MCF 10A (cell line): ENCODE measurements around the gene RGS1. TPM values are rescaled to one million over a fixed set of nuclear protein-coding genes. Genes with fewer than 3 reads are reported as not detected.
A peak's percentile ranks its signal among the peaks of the same experiment; 100 is the strongest.

ENCODE experiments used
- BruUV-seq: library from RNA; stranded (reverse); fragments of 400-500 nt; replicated peaks from 2 replicates; lab custom pipeline; 2021; lab: Mats Ljungman, UMichigan
- CTCF ChIA-PET: fragments of 300-600 bp; sonication (Branson Sonifier 250); formaldehyde crosslinking; extraction: SDS; loops from one replicate; lab custom pipeline; 2021; ENCODE audit warnings: antibody characterized with exemption, inconsistent platforms; lab: Yijun Ruan, JAX
- POLR2A ChIA-PET: fragments of 300-600, 350-650 bp; sonication (Branson Sonifier 250); formaldehyde crosslinking; extraction: SDS; loops from one replicate; lab custom pipeline; 2020; ENCODE audit warnings: antibody characterized with exemption, inconsistent platforms; lab: Yijun Ruan, JAX
- DNase-seq: peaks from one replicate; pipeline ENCODE4 v3.0.0-alpha.2; 2018; ENCODE audit not compliant: unreplicated experiment
- H3K27ac Mint-ChIP-seq: one replicate; pipeline ENCODE4 v1.8.0; 2022; ENCODE audit warnings: mild to moderate bottlenecking, low read depth, mixed read lengths; ENCODE audit not compliant: unreplicated experiment
- H3K27me3 Mint-ChIP-seq: one replicate; pipeline ENCODE4 v1.8.0; 2022; ENCODE audit warnings: mixed read lengths; ENCODE audit not compliant: insufficient read depth, unreplicated experiment
- H3K36me3 Mint-ChIP-seq: one replicate; pipeline ENCODE4 v1.8.0; 2022; ENCODE audit warnings: mild to moderate bottlenecking, moderate library complexity, mixed read lengths; ENCODE audit not compliant: insufficient read depth, unreplicated experiment
- H3K4me1 Mint-ChIP-seq: one replicate; pipeline ENCODE4 v1.8.0; 2022; ENCODE audit warnings: mixed read lengths; ENCODE audit not compliant: insufficient read depth, unreplicated experiment
- H3K4me3 Mint-ChIP-seq: one replicate; pipeline ENCODE4 v1.8.0; 2022; ENCODE audit warnings: mild to moderate bottlenecking, moderate library complexity, mixed read lengths; ENCODE audit not compliant: unreplicated experiment
- H3K9me3 Mint-ChIP-seq: one replicate; pipeline ENCODE4 v1.8.0; 2022; ENCODE audit warnings: mixed read lengths; ENCODE audit not compliant: unreplicated experiment
- intact Hi-C: fragments of 100-400 bp; cut with micrococcal nuclease; formaldehyde crosslinking; loops from 2 replicates; pipeline ENCODE4 v1.14.1; 2022
- total RNA-seq: library from RNA; stranded (reverse); gene quantifications from 2 replicates; pipeline ENCODE4 v1.2.3, GENCODE V29; 2022
- TF ChIP-seq, protein P1 (sequence below): fragments of 200-600 bp; IDR thresholded peaks from one replicate; pipeline ENCODE4 v1.8.0; 2022; ENCODE audit warnings: antibody characterized with exemption, mild to moderate bottlenecking; ENCODE audit not compliant: unreplicated experiment

The RGS1 gene
- total RNA-seq, 1 experiment from 2014 or later = not detected

DNA sequence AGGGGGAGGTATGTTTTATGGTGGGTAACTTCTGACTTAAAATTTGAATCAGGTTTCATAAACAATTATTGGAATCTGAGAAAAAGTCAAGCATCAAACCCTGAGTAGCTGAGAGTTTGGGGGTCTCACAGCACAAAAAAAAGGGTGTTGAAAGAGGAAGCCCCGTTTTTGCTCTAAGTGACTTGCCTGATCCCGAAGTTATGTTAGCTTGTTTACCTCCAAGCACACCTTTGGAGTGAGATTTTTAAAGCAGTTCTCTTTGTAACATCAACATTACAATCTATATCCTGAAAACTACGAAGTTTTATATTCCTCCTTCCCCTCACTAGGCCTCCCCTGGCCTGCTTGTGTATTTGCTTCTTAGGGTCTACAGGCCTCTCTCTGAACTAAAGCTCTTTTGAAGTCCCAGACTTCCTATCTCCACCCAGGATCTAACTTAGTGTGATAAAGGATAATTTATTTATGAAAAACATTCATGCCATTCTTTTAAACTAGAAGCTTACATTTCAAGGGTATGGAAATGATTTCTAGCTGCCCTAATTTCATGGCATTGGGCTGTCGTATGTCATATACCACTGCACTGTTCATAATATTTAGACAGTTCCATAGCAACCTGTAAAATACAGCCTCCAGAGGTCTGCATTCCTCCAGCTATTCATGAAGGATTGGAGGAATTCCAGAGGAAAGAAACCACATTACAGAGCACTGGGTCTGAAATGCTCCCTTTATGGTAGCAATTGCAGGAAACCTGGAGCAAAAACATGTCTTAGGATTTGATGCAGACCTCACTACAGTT, 36.1 kb upstream of the RGS1 start:
- peak; percentile 41 for DNase-seq
- Mint-ChIP-seq H3K27ac (peak overlapping the region; percentile 84), H3K27me3 (no peaks in the 10 kb centered on the region), H3K4me1 (no peaks in the 10 kb centered on the region), H3K4me3 (no peak overlapping the region), H3K9me3 (no peaks in the 10 kb centered on the region), H3K36me3 (no peaks in the 10 kb centered on the region)
- no TSS peak for BruUV-seq
- POLR2A ChIA-PET = interaction anchor here (0.8 to 1.3 kb wide), 2 partner anchors 29 to 65 kb away, joined by 3 to 5 read pairs; no protein-coding TSS in a partner anchor
- intact Hi-C loops = no loop called here
- TF ChIP-seq, protein P1, sequence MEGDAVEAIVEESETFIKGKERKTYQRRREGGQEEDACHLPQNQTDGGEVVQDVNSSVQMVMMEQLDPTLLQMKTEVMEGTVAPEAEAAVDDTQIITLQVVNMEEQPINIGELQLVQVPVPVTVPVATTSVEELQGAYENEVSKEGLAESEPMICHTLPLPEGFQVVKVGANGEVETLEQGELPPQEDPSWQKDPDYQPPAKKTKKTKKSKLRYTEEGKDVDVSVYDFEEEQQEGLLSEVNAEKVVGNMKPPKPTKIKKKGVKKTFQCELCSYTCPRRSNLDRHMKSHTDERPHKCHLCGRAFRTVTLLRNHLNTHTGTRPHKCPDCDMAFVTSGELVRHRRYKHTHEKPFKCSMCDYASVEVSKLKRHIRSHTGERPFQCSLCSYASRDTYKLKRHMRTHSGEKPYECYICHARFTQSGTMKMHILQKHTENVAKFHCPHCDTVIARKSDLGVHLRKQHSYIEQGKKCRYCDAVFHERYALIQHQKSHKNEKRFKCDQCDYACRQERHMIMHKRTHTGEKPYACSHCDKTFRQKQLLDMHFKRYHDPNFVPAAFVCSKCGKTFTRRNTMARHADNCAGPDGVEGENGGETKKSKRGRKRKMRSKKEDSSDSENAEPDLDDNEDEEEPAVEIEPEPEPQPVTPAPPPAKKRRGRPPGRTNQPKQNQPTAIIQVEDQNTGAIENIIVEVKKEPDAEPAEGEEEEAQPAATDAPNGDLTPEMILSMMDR = no peak
- CTCF ChIA-PET = interaction anchor here (0.6 to 3.4 kb wide), 7 partner anchors 11 to 167 kb away, joined by 3 to 13 read pairs (median 5); no protein-coding TSS in a partner anchor

- BruUV-seq = no TSS peak
- no peaks in the 10 kb centered on the region for H3K9me3 Mint-ChIP-seq
- H3K36me3 Mint-ChIP-seq = peaks cover 7% of the 10 kb centered on the region
- POLR2A ChIA-PET = interaction anchor here (0.6 kb wide), 1 partner anchor 20 kb away, joined by 3 read pairs; no protein-coding TSS in a partner anchor
- TF ChIP-seq, protein P1 = no peak
- CTCF ChIA-PET = interaction anchor here (0.6 to 0.9 kb wide), 2 partner anchors 9 to 1840 kb away, joined by 3 to 4 read pairs; no protein-coding TSS in a partner anchor
- no peaks in the 10 kb centered on the region for H3K27me3 Mint-ChIP-seq
- H3K27ac Mint-ChIP-seq = no peak overlapping the region
- no peak overlapping the region for H3K4me3 Mint-ChIP-seq
- peaks cover 5% of the 10 kb centered on the region for H3K4me1 Mint-ChIP-seq
- intact Hi-C loops = no loop called here
- no peak for DNase-seq
Measured at GRCh38 chr1:192543445-192543844, 32.1 kb upstream of the RGS1 start.

DNA sequence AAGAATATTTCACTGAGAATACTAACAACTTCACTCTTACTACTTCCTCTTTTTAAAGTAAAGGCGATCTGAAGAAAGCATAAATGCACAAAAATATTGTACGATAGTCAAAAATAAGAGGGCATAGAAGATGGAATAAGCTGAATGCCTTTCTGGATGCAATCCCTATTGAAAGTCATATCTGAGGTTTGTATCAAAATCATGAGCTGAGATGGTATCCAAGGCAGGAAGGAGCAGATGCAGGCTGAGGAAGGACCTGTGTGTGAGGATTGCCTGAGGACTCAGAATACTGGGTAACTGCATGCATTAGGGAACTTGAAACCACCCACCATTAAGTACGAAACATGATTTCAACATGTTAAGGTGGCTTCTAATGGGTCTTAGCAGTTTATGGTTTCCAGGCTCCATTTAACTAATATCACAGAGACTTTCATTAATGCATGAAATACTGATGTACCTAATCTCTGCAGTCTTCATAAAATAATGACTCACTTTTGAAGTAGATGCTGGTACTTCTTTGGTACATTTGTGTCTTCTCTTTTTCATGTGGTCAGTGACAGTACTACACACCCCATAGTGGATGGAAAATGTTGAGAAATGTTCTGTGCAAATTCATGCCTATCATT, 29.6 kb upstream of the RGS1 start:
- peak; percentile 18 for DNase-seq
- ChIA-PET CTCF (interaction anchor here (0.5 to 2.1 kb wide), 11 partner anchors 9 to 148 kb away, joined by 3 to 6 read pairs (median 3); no protein-coding TSS in a partner anchor), POLR2A (interaction anchor here (0.6 to 1.3 kb wide), 5 partner anchors 12 to 640 kb away, joined by 3 to 4 read pairs (median 4); partner anchors contain the start of gene B3GALT2)
- Mint-ChIP-seq H3K4me1 (peaks cover 16% of the 10 kb centered on the region), H3K27ac (no peak overlapping the region), H3K27me3 (no peaks in the 10 kb centered on the region), H3K9me3 (no peaks in the 10 kb centered on the region), H3K4me3 (no peak overlapping the region), H3K36me3 (peaks cover 7% of the 10 kb centered on the region)
- TF ChIP-seq, protein P1 = no peak
- no TSS peak for BruUV-seq
- intact Hi-C loops = no loop called here
